Ovary (tissue), 9 donors: ENCODE data around the gene SLC6A6. TPM values are rescaled to one million over a fixed set of nuclear protein-coding genes. Genes with fewer than 3 reads are reported as not detected.

Source experiments
- DNase-seq, 5 donors: peaks; one replicate each; pipeline ENCODE4 v3.0.0-alpha.2; 2019 to 2020
- H3K27ac ChIP-seq, 2 donors: fragments of 200-600 bp; one replicate each; pipeline versions ENCODE4 v1.5.1 to v1.8.0; 2019 to 2022
- H3K27me3 ChIP-seq: fragments of 200-600 bp; one replicate; pipeline ENCODE4 v1.8.0; 2022
- H3K36me3 ChIP-seq: fragments of 200-600 bp; sonication (generic); one replicate; pipeline ENCODE4 v1.5.1; 2019
- H3K4me1 ChIP-seq: one replicate; pipeline ENCODE4 v1.8.1; 2013; ENCODE audit warnings: mild to moderate bottlenecking, moderate library complexity; ENCODE audit not compliant: insufficient read depth
- H3K4me3 ChIP-seq: fragments of 200-600 bp; sonication (generic); one replicate; pipeline ENCODE4 v1.5.1; 2017
- H3K9me3 ChIP-seq, 2 donors: fragments of 200-600 bp in 1 of 2; sonication (generic) in 1 of 2; one replicate each; pipeline versions ENCODE4 v1.5.1 to v1.8.1; 2013 to 2019; ENCODE audit warnings: mild to moderate bottlenecking in 1 of 2, moderate library complexity in 1 of 2
- CTCF ChIP-seq, 3 donors: fragments of 450-650 bp in 2 of 3; fragments of 200-600 bp in 1 of 3; IDR thresholded peaks; one replicate each; pipeline versions ENCODE4 v1.5.1 to v1.8.0; 2016 to 2022; ENCODE audit warnings: antibody characterized with exemption in 3 of 3, mild to moderate bottlenecking in 1 of 3
- EP300 ChIP-seq: sonication (generic); formaldehyde crosslinking; IDR thresholded peaks from one replicate; pipeline ENCODE4 v1.6.1; 2017; ENCODE audit warnings: antibody characterized with exemption
- POLR2A ChIP-seq: fragments of 450-650 bp; IDR thresholded peaks from one replicate; pipeline ENCODE4 v1.6.1; 2017; ENCODE audit warnings: antibody characterized with exemption, mild to moderate bottlenecking, moderate library complexity
- WGBS, 3 donors: extraction: QIAGEN DNeasy Blood & Tissue Kit in 1 of 3; methylation state at CpG; one replicate each; pipeline versions ENCODE4 v1.1.5 to v1.1.7; 2013 to 2017; 5-methylcytosine and 5-hydroxymethylcytosine counted together
- intact Hi-C, 4 donors: fragments of 100-400 bp; cut with DNase I; formaldehyde crosslinking; loops; one replicate each; pipeline versions ENCODE4 v1.11.0 to v1.15.1; 2022 to 2023
- polyA plus RNA-seq, 2 donors: library from polyadenylated mRNA; stranded (reverse); fragments of 200-250 nt in 1 of 2; fragments of 350-450 nt in 1 of 2; fragmentation: Illumina TruSeq in 1 of 2; extraction: RNeasy Lipid Tissue Mini Kit (QIAGEN cat#74804) in 1 of 2; gene quantifications; one replicate each; pipeline ENCODE4 v1.2.3, GENCODE V29; 2013 to 2014
- total RNA-seq, 7 donors: library from RNA; depleted of rRNA in 2 of 7; stranded (reverse); fragments of >200 nt in 2 of 7; fragmentation: NEBNext Ultra II Directional in 3 of 7; extraction: Animal tissue kit (Norgen Biotek cat#: 25700) in 3 of 7; gene quantifications; one replicate each; pipeline versions ENCODE4 v1.1.0 to v1.2.4, GENCODE V29; 2016 to 2023
- donor health status: DM: no; HTN: no; CAD: no; lungs with moderate emphysema.
- donor health status: DM: no; HTN: no; CAD: no.
- donor health status: Bipolar disorder and iron deficiency.
- donor health status: DM: yes; HTN: yes; CAD: no.
- donor health status: DM: no; HTN: no; CAD: no.
- donor health status: DM: yes; HTN: yes; CAD: no.

SLC6A6 gene
- total and polyA plus RNA-seq, 9 donors: 32.5 to 141 (median 80.5) TPM

DNA sequence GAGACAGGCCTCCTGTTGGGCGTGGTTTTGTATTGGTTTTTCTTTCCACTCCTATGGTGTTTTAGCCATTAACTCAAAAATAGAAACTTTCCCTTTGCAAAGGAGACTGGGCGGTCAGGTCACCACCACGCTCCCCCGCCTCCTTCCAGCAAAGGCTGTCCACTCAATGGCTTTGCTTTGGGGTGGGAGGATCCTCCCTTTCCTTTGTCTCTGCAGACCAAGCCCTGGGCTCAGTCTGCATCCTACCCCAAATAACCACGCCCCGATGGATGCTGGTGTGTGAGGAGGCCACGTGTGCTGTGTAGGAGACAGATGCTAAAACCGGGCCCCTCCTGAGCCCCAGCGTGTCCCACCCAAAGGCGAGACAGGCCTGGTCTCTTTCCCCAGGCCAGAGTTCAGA is 69.3 kb downstream of the SLC6A6 start:
- intact Hi-C loops: no loop called here
- TF ChIP-seq CTCF (IDR thresholded peaks at IDR 0.05) (no peak), EP300 (no peak), POLR2A (no peak)
- H3K4me3 ChIP-seq: no peak overlapping the region
- H3K27me3 ChIP-seq: no peaks in the 10 kb centered on the region
- H3K36me3 ChIP-seq: no peaks in the 10 kb centered on the region
- peak in 2 of 5 donors; percentile 56 to 59 for DNase-seq
- H3K9me3 ChIP-seq: no peaks in the 10 kb centered on the region
- H3K27ac ChIP-seq: peak overlapping the region; percentile 52 to 85
- WGBS, 3 donors: 46 to 74% (median 56%) methylated on average over 10 of the region's 10 CpGs
- peaks cover 35% of the 10 kb centered on the region for H3K4me1 ChIP-seq

DNA sequence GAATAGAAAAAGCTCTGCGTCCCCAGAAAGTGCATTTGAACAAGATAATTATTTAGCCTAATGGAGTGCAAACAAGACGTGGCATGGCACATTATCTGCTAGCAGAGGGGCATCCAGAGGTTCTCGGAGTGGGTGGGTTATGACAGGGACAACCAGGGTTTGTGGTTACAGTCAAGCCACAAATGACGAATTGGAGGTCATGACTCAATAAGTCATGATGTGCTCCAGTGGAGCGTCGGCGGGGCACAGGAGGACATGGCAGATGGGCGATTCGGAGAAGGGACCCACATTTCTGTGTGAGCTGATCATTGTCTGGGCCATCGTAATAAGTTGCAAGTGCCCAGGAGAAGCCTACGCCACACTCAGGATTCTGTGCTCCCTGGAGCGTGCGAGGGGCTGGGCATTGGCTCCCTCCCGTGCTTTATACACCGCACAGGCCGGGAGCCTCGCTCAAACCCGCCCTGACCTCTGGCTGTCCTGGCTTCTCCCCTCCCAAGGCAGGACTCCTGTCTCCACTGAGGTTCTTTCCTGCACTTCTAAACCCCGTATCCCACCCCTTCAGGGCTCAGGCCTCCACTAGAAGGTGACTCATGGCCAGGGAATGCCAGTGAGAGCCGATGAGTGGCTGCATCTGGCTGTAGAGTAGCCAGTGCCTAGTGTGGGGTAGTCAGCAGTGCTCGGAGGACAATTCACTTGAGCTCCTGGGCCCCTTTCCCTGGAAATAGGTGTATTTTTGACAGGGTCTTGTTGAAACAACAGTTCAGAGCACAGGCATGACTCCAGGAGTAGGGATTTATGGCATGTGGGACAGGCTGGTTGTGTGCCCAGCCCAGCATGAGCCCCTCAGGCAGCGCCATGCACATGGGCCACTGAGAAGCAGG is 70.3 kb downstream of the SLC6A6 start:
- Histone ChIP-seq H3K36me3 (no peaks in the 10 kb centered on the region), H3K4me3 (no peak overlapping the region), H3K27ac (peak overlapping the region; percentile 73 to 85), H3K4me1 (peaks cover 33% of the 10 kb centered on the region), H3K9me3 (no peaks in the 10 kb centered on the region), H3K27me3 (no peaks in the 10 kb centered on the region)
- intact Hi-C loops: no loop called here
- peak; percentile 77 to 88 (median 78) for DNase-seq
- WGBS, 3 donors: 54 to 58% (median 57%) methylated on average over 22 of the region's 22 CpGs
- TF ChIP-seq EP300 (no peak), POLR2A (no peak), CTCF (IDR thresholded peaks at IDR 0.05) (no peak)

- H3K36me3 ChIP-seq: no peaks in the 10 kb centered on the region
- no peak overlapping the region for H3K4me3 ChIP-seq
- peaks cover 33% of the 10 kb centered on the region for H3K4me1 ChIP-seq
- TF ChIP-seq EP300: no peak
- no peak for TF ChIP-seq POLR2A
- TF ChIP-seq CTCF (IDR thresholded peaks at IDR 0.05): no peak
- no peaks in the 10 kb centered on the region for H3K27me3 ChIP-seq
- intact Hi-C loops: no loop called here
- peak overlapping the region; percentile 73 to 85 for H3K27ac ChIP-seq
- 23 to 34% (median 33%) methylated on average over 7 of the region's 7 CpGs for WGBS, 3 donors
- DNase-seq: peak; percentile 69 to 81 (median 78)
- H3K9me3 ChIP-seq: no peaks in the 10 kb centered on the region
Observed at GRCh38 chr3:14473411-14473891, 71.0 kb downstream of the SLC6A6 start.

DNA sequence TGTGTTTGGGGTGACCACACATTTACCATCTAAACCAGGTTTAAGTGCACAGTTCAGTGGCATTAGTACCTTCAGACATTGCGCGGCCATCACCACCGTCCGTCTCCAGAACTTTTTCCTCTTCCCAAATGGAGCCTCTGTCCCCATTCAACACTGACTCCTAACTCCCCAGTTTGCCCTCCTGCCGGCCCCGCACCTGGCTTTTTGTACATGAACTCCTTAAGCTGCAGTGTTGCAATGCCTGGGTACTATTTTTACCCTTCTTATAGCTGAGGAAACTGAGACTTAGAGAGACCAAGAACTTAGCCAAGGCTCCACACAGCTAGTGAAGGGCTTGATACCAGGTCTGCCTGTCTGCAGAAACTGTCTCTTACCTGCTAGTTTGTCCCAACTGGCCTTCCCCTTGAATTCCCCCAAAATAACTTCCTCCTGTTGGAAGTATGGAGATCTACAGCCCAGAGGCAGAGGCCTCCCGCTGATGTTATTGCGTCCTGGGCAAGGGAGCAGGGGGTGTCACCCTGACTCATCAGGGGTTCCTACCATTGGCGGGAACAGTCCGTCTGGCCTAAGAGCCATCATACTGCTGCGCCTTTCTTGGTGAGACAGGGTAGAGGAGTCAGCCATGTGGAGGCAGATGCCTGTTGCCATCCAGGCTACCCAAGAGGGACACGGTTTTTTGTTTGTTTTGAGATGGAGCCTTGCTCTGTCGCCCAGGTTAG is 72.1 kb downstream of the SLC6A6 start:
- intact Hi-C loops: no loop called here
- no peaks in the 10 kb centered on the region for H3K36me3 ChIP-seq
- 90 to 97% (median 95%) methylated on average over 13 of the region's 13 CpGs for WGBS, 3 donors

More for the DNA sequence above, 72.1 kb downstream of the SLC6A6 start:
- no peaks in the 10 kb centered on the region for H3K27me3 ChIP-seq
- H3K4me3 ChIP-seq: no peak overlapping the region
- peaks cover 39% of the 10 kb centered on the region for H3K4me1 ChIP-seq
- no peaks in the 10 kb centered on the region for H3K9me3 ChIP-seq
- TF ChIP-seq POLR2A (no peak), CTCF (IDR thresholded peaks at IDR 0.05) (no peak), EP300 (no peak)
- DNase-seq: no peak
- peak overlapping the region; percentile 30 to 85 for H3K27ac ChIP-seq
